Thoracic aorta (tissue), 2 donors: ENCODE results near the gene LRP1-AS. TPM values are rescaled to one million over a fixed set of nuclear protein-coding genes. Genes with fewer than 3 reads are reported as not detected.

Source experiments
- ATAC-seq: fragments of 150-250 bp; one replicate; pipeline ENCODE4 v1.8.0; 2017; ENCODE audit warnings: low read depth; ENCODE audit not compliant: insufficient number of reproducible peaks, low FRiP score
- DNase-seq: peaks from one replicate; pipeline ENCODE4 v3.0.0-alpha.2; 2020; ENCODE audit warnings: low spot score
- H3K27ac ChIP-seq, 2 donors: fragments of 200-600 bp; sonication (generic); 1 replicate in 1 of 2; 2 replicates in 1 of 2; pipeline ENCODE4 v1.5.1; 2016; ENCODE audit warnings: mild to moderate bottlenecking in 2 of 2, moderate library complexity in 2 of 2
- H3K27me3 ChIP-seq: fragments of 200-600 bp; sonication (generic); replicated peaks from 2 replicates; pipeline ENCODE4 v1.6.0; 2016; ENCODE audit warnings: mild to moderate bottlenecking; ENCODE audit not compliant: insufficient read depth
- H3K36me3 ChIP-seq: fragments of 200-600 bp; sonication (generic); one replicate; pipeline ENCODE4 v1.5.1; 2016
- H3K4me1 ChIP-seq, 2 donors: fragments of 200-600 bp; sonication (generic); 1 replicate in 1 of 2; 2 replicates in 1 of 2; pipeline versions ENCODE4 v1.5.1 to v1.6.0; 2016; ENCODE audit warnings: low read depth in 2 of 2, mild to moderate bottlenecking in 1 of 2; ENCODE audit not compliant: control insufficient read depth in 1 of 2
- H3K4me3 ChIP-seq: fragments of 200-600 bp; sonication (generic); 2 replicates; pipeline ENCODE4 v1.5.1; 2016; ENCODE audit warnings: mild to moderate bottlenecking
- H3K9me3 ChIP-seq: fragments of 200-600 bp; sonication (generic); 2 replicates; pipeline ENCODE4 v1.5.1; 2016
- CTCF ChIP-seq: fragments of 200-600 bp; sonication (generic); IDR thresholded peaks from one replicate; pipeline ENCODE4 v1.5.1; 2019; ENCODE audit warnings: antibody characterized with exemption
- total RNA-seq, 2 donors: library from RNA; depleted of rRNA; stranded (reverse); fragments of >200 nt; gene quantifications; one replicate each; pipeline versions ENCODE4 v1.1.0 to v1.2.3, GENCODE V29; 2016

LRP1-AS gene
- total RNA-seq, 2 donors from 2014 or later: not detected

GRCh38 chr12:57116580-57117281, 30.7 kb downstream of the LRP1-AS start:
- DNase-seq: no peak
- Histone ChIP-seq H3K4me1 (peaks cover 0 to 22% of the 10 kb centered on the region in 2 donors), H3K27ac (no peak overlapping the region), H3K4me3 (no peak overlapping the region), H3K36me3 (no peaks in the 10 kb centered on the region), H3K27me3 (no peaks in the 10 kb centered on the region), H3K9me3 (no peaks in the 10 kb centered on the region)
- TF ChIP-seq CTCF: no peak
- ATAC-seq: no peak

- peak; percentile 69 for TF ChIP-seq CTCF
- DNase-seq (no peak), ATAC-seq (peak; percentile 10)
- Histone ChIP-seq H3K27ac (peak overlapping the region; percentile 95), H3K36me3 (peaks cover 4% of the 10 kb centered on the region), H3K27me3 (no peaks in the 10 kb centered on the region), H3K4me1 (peaks cover 16 to 31% of the 10 kb centered on the region in 2 donors), H3K9me3 (no peaks in the 10 kb centered on the region), H3K4me3 (peak overlapping the region; percentile 79)
These were observed 34.7 kb downstream of the LRP1-AS start for GRCh38 chr12:57112492-57113294.

GRCh38 chr12:57111031-57111734, 36.2 kb downstream of the LRP1-AS start, which contains the start of gene STAT6:
TSS of gene STAT6 (minus strand) at chr12:57111362. CDS start at chr12:57108278, 3,084 bp downstream.
- peak; percentile 31 for ATAC-seq
- DNase-seq: no peak
- Histone ChIP-seq H3K27ac (peak within 1 kb of the TSS; percentile 95), H3K9me3 (no peaks in the 10 kb centered on the region), H3K4me3 (peak within 1 kb of the TSS; percentile 79), H3K27me3 (no peaks in the 10 kb centered on the region), H3K36me3 (peaks cover 18% of the 10 kb centered on the region), H3K4me1 (peaks cover 16 to 36% of the 10 kb centered on the region in 2 donors)
- TF ChIP-seq CTCF: no peak

- H3K9me3 ChIP-seq: no peaks in the 10 kb centered on the region
- peak; percentile 22 for ATAC-seq
- H3K27ac ChIP-seq: peak overlapping the region; percentile 95
- TF ChIP-seq CTCF: no peak
- H3K4me1 ChIP-seq: peaks cover 16 to 36% of the 10 kb centered on the region in 2 donors
- H3K36me3 ChIP-seq: peaks cover 25% of the 10 kb centered on the region
- H3K27me3 ChIP-seq: no peaks in the 10 kb centered on the region
- DNase-seq: no peak
- H3K4me3 ChIP-seq: peak overlapping the region; percentile 79
These were observed 37.1 kb downstream of the LRP1-AS start for GRCh38 chr12:57110104-57111030.
